Measurements from ENCODE around the gene RPS6KB1. TPM values are rescaled to one million over a fixed set of nuclear protein-coding genes. Genes with fewer than 3 reads are reported as not detected.

The RPS6KB1 gene
- total RNA-seq, 4 donors from 2014 or later, result 21.3 to 52.5 (median 28.2) TPM

DNA sequence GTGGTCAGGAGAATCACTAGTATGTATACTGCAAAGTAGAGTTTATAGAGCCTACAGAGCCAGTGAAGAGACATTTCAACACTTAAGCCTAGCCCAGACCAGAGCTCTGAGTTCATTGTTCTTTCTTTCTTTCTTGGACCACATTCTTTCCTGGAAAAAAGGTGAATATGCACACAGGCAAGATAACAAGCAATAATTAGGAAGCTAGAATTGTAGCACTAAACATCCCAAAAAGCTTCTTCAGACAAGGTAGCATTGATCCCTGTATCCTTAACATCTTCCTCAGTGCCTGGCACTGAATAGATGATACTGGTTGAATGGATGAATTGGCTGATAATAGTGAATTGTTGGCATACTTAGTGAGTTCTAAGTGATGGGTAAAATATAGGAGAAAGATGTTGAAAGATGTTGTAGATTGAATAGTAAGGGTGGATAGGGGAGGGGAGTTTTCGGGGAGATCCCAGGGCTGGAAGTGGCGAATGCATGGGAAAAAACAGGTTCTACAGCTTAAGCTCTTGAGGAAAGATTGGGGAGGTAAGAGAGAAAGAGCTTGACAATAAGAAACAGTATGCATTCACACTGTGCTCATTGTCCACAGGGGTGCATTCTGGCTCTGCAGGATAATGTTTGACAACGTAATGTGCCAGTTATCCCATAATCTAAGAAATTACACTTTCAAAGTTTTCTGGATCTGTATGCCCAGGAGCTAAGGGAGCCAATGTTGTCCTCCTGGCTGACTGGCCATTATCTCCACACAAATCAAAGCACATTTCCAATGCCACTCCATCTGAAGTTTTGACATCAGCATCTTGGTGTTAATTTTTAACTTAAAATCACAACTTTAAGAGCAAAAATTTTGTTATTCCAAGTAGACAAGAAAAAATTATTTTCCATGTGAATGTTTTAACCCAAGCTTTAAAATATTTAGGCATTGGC, 35.8 kb upstream of the RPS6KB1 start:
- intact Hi-C loops (cut with DNase I; ENCODE audit: low total_unique reads), result no loop called here
- WGBS, 2 donors, result 61 to 66% methylated on average over 3 of the region's 3 CpGs
- no peak overlapping the region for H3K4me3 ChIP-seq (ENCODE audit: low read depth, poor library complexity, severe bottlenecking)
- TF ChIP-seq POLR2A (IDR thresholded peaks at IDR 0.05), result no peak
- peak in 1 of 2 donors; percentile 18 for DNase-seq (ENCODE audit: low spot score in 2 of 2)

DNA sequence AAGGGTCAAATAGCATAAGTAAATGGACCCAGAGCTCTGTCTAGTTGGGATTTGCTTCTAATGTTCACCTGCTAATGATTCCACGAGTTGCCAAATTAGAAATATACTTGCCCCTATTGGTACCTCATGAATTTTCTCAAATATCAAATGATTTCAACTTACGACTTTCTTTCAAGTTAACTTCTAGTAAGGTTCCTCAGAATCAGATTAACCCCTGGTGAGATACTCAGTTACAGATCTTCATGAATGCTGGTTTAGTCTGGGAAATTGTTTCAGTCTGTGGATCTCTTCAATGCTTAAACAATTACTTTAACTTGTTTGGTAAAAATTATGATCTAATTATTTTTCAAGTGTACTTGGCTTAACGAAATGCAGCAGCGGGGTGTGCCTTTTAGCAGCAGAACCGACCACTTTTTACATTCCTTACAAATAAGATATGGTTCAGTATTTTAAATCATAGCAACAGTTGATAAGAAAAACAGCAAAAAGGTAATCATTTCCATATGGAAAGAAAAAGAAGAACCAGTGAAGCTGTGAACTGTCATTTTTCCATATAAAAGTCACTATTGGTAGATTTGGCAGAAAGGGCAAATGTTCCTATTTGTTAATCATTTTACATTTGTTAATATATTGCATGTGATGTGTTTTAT, 34.6 kb upstream of the RPS6KB1 start:
- DNase-seq (ENCODE audit: low spot score in 2 of 2), result peak in 1 of 2 donors; percentile 54
- 55 to 66% methylated on average over 5 of the region's 5 CpGs for WGBS, 2 donors
- TF ChIP-seq, protein P1, sequence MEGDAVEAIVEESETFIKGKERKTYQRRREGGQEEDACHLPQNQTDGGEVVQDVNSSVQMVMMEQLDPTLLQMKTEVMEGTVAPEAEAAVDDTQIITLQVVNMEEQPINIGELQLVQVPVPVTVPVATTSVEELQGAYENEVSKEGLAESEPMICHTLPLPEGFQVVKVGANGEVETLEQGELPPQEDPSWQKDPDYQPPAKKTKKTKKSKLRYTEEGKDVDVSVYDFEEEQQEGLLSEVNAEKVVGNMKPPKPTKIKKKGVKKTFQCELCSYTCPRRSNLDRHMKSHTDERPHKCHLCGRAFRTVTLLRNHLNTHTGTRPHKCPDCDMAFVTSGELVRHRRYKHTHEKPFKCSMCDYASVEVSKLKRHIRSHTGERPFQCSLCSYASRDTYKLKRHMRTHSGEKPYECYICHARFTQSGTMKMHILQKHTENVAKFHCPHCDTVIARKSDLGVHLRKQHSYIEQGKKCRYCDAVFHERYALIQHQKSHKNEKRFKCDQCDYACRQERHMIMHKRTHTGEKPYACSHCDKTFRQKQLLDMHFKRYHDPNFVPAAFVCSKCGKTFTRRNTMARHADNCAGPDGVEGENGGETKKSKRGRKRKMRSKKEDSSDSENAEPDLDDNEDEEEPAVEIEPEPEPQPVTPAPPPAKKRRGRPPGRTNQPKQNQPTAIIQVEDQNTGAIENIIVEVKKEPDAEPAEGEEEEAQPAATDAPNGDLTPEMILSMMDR (IDR thresholded peaks at IDR 0.05), result no peak
- no peak for TF ChIP-seq POLR2A (IDR thresholded peaks at IDR 0.05)
- H3K4me3 ChIP-seq (ENCODE audit: low read depth, poor library complexity, severe bottlenecking), result no peak overlapping the region
- intact Hi-C loops (cut with DNase I; ENCODE audit: low total_unique reads), result no loop called here

DNA sequence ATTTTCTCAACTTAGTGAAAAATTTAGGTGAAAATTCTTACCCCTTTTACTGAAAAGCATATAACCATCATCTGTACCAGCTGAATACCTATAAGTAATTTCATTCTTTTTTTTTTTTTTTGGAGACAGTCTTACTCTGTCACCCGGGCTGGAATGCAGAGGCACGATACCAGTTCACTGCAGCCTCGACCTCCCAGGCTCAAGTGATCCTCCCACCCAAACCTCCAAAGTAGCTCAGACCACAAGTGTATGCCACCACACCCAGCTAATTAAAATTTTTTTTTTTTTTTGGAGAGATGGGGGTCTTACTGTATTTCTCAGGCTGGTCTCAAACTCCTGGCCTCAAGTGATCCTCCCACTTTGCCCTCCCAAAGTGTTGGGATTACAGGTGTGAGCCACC, 34.0 kb upstream of the RPS6KB1 start:
- TF ChIP-seq, protein P1 (IDR thresholded peaks at IDR 0.05), result no peak
- TF ChIP-seq POLR2A (IDR thresholded peaks at IDR 0.05), result no peak
- DNase-seq (ENCODE audit: low spot score in 2 of 2), result no peak
- 35 to 40% methylated on average over 3 of the region's 3 CpGs for WGBS, 2 donors
- intact Hi-C loops (cut with DNase I; ENCODE audit: low total_unique reads), result no loop called here
- no peak overlapping the region for H3K4me3 ChIP-seq (ENCODE audit: low read depth, poor library complexity, severe bottlenecking)

DNA sequence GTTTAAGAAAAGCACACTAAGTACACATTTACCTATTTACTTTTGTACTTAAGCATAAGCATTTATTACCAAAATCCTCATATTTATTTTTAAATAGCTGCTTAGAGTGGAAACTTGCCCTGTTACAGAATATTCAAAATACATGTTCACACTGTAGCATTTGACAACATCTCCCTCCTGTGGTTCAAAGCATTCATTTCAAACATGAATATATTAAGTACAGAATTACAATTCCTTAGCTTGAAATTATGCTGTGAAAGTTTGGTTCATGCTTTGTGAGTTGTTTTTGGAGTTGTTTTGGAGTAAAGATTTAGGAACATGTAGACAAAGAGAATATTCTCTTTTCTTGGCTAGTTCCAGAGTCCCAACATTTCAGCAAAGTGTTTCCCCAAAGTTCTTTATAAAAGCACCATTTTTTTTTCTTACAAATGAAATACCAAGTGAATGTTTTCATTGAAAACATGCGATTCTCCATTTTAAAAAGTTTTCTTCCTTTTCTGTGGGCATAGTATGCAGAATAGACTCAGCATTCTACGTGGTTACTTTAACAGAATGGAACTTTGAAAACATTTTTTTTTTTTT, 33.4 kb upstream of the RPS6KB1 start:
- TF ChIP-seq, protein P1 (IDR thresholded peaks at IDR 0.05), result no peak
- no peak for TF ChIP-seq POLR2A (IDR thresholded peaks at IDR 0.05)
- WGBS, 2 donors, result 73 to 80% methylated on average over 2 of the region's 2 CpGs
- H3K4me3 ChIP-seq (ENCODE audit: low read depth, poor library complexity, severe bottlenecking), result no peak overlapping the region
- intact Hi-C loops (cut with DNase I; ENCODE audit: low total_unique reads), result no loop called here
- no peak for DNase-seq (ENCODE audit: low spot score in 2 of 2)

DNA sequence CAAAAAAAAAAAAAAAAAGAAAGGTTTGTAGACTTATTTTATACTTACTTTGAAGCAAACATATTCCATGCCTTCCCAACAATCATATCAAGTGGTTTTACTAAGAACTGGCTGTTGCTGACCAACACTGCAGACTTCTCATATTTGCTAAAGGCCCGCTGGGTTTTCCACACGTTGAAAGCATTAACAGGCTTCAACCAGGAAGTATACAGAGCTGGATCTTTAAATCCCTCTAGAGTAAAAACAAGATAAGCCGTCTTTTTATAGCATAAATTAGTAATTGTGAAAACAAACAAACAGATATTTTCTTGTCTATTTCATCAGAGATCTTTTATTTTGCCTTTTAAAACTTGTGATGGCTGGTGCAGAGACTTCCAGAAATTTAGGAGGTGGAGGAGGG, 29.3 kb upstream of the RPS6KB1 start:
- no peak for TF ChIP-seq POLR2A (IDR thresholded peaks at IDR 0.05)
- DNase-seq (ENCODE audit: low spot score in 2 of 2), result no peak
- 67 to 76% methylated on average over 3 of the region's 3 CpGs for WGBS, 2 donors
- H3K4me3 ChIP-seq (ENCODE audit: low read depth, poor library complexity, severe bottlenecking), result no peak overlapping the region
- intact Hi-C loops (cut with DNase I; ENCODE audit: low total_unique reads), result no loop called here

DNA sequence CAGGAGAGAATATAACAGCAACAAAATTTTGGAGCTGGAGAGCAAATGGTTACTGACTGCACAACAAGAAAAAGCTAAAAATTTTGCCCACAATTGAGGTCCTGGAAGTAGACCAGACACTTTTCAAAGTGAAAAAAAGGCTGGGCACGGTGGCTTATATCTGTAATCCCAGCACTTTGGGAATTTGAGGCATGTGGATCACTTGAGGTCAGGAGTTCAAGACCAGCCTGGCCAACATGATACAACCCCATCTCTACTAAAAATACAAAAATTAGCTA, 23.0 kb upstream of the RPS6KB1 start:
- WGBS, 2 donors, result 48 to 70% methylated on average over 1 of the region's 1 CpG
- H3K4me3 ChIP-seq (ENCODE audit: low read depth, poor library complexity, severe bottlenecking), result no peak overlapping the region
- TF ChIP-seq POLR2A (IDR thresholded peaks at IDR 0.05), result no peak
- TF ChIP-seq, protein P1 (IDR thresholded peaks at IDR 0.05), result no peak
- DNase-seq (ENCODE audit: low spot score in 2 of 2), result no peak
- intact Hi-C loops (cut with DNase I; ENCODE audit: low total_unique reads), result no loop called here
